Breast epithelium (tissue), 4 donors: Measurements from ENCODE around the gene IL1RL1. TPM values are rescaled to one million over a fixed set of nuclear protein-coding genes. Genes with fewer than 3 reads are reported as not detected.
"Not testable (repeated sequence)": the region's sequence is repeated elsewhere in the genome, so short reads cannot be mapped to it uniquely, and the experiment has no call there.

ENCODE experiments used
- DNase-seq, 2 donors: peaks; one replicate each; pipeline ENCODE4 v3.0.0-alpha.2; 2019; ENCODE audit warnings: low spot score in 2 of 2
- H3K27ac ChIP-seq, 2 donors: fragments of 200-600 bp; sonication (generic) in 1 of 2; one replicate each; pipeline ENCODE4 v1.5.1; 2016 to 2019; ENCODE audit warnings: mild to moderate bottlenecking in 1 of 2
- H3K27me3 ChIP-seq, 2 donors: fragments of 200-600 bp; sonication (generic) in 1 of 2; one replicate each; pipeline versions ENCODE4 v1.5.1 to v1.6.0; 2017 to 2019; ENCODE audit warnings: control low read depth in 1 of 2, mild to moderate bottlenecking in 1 of 2
- H3K36me3 ChIP-seq: fragments of 200-600 bp; one replicate; pipeline ENCODE4 v1.5.1; 2019
- H3K4me1 ChIP-seq, 2 donors: fragments of 200-600 bp; sonication (generic); one replicate each; pipeline ENCODE4 v1.5.1; 2016 to 2019; ENCODE audit warnings: control low read depth in 1 of 2
- H3K4me3 ChIP-seq, 3 donors: fragments of 200-600 bp; sonication (generic); 1 replicate in 2 of 3; 2 replicates in 1 of 3; pipeline ENCODE4 v1.5.1; 2016 to 2019; ENCODE audit warnings: mild to moderate bottlenecking in 3 of 3, moderate library complexity in 2 of 3
- H3K9me3 ChIP-seq, 2 donors: fragments of 200-600 bp; sonication (generic) in 1 of 2; one replicate each; pipeline ENCODE4 v1.5.1; 2016 to 2019; ENCODE audit warnings: control low read depth in 1 of 2
- CTCF ChIP-seq, 3 donors: fragments of 450-650 bp; IDR thresholded peaks; one replicate each; pipeline ENCODE4 v1.5.1; 2016 to 2017; ENCODE audit warnings: antibody characterized with exemption in 3 of 3, mild to moderate bottlenecking in 3 of 3, moderate library complexity in 3 of 3
- POLR2A ChIP-seq: fragments of 450-650 bp; IDR thresholded peaks from one replicate; pipeline ENCODE4 v1.6.1; 2016; ENCODE audit warnings: antibody characterized with exemption, mild to moderate bottlenecking, moderate library complexity
- POLR2AphosphoS5 ChIP-seq, 3 donors: sonication (generic); formaldehyde crosslinking; IDR thresholded peaks; one replicate each; pipeline ENCODE4 v1.6.1; 2017; ENCODE audit warnings: antibody characterized with exemption in 3 of 3
- intact Hi-C: fragments of 100-400 bp; cut with DNase I; formaldehyde crosslinking; loops from one replicate; pipeline ENCODE4 v1.15.1; 2023; ENCODE audit warnings: low total_unique reads
- total RNA-seq, 3 donors: library from RNA; depleted of rRNA; stranded (reverse); fragments of >200 nt; gene quantifications; one replicate each; pipeline ENCODE4 v1.1.0, GENCODE V29; 2016

Gene IL1RL1
- total RNA-seq, 3 donors from 2014 or later = 6.3 to 27.8 (median 12.1) TPM

GRCh38 chr2:102317715-102318114, 6.4 kb downstream of the IL1RL1 start:
- H3K27ac ChIP-seq = no peak overlapping the region
- no peak for DNase-seq
- H3K4me3 ChIP-seq = no peak overlapping the region
- H3K4me1 ChIP-seq = no peaks in the 10 kb centered on the region
- intact Hi-C loops = no loop called here
- no peak for TF ChIP-seq CTCF (IDR thresholded peaks at IDR 0.05)
- TF ChIP-seq POLR2A = no peak
- no peak for TF ChIP-seq POLR2AphosphoS5 (IDR thresholded peaks at IDR 0.05)
- H3K36me3 ChIP-seq = no peaks in the 10 kb centered on the region
- no peaks in the 10 kb centered on the region for H3K27me3 ChIP-seq
- H3K9me3 ChIP-seq = no peaks in the 10 kb centered on the region

GRCh38 chr2:102318437-102318836, 7.1 kb downstream of the IL1RL1 start:
- no peak overlapping the region for H3K27ac ChIP-seq
- DNase-seq = no peak
- H3K36me3 ChIP-seq = no peaks in the 10 kb centered on the region
- TF ChIP-seq POLR2AphosphoS5 (IDR thresholded peaks at IDR 0.05) (no peak), POLR2A (no peak), CTCF (IDR thresholded peaks at IDR 0.05) (no peak)
- intact Hi-C loops = no loop called here
- H3K9me3 ChIP-seq = no peaks in the 10 kb centered on the region
- no peak overlapping the region for H3K4me3 ChIP-seq
- H3K27me3 ChIP-seq = no peaks in the 10 kb centered on the region
- H3K4me1 ChIP-seq = no peaks in the 10 kb centered on the region

GRCh38 chr2:102321941-102322719, 10.8 kb downstream of the IL1RL1 start:
- TF ChIP-seq CTCF (IDR thresholded peaks at IDR 0.05) (no peak), POLR2AphosphoS5 (IDR thresholded peaks at IDR 0.05) (no peak), POLR2A (no peak)
- intact Hi-C loops = no loop called here

GRCh38 chr2:102324914-102325313, 13.6 kb downstream of the IL1RL1 start:
- DNase-seq, H3K4me1 ChIP-seq, H3K27ac ChIP-seq, H3K27me3 ChIP-seq, intact Hi-C loops, H3K36me3 ChIP-seq, H3K4me3 ChIP-seq, H3K9me3 ChIP-seq: not testable (repeated sequence)

More at GRCh38 chr2:102321941-102322719, 10.8 kb downstream of the IL1RL1 start:
- H3K9me3 ChIP-seq = no peaks in the 10 kb centered on the region
- no peaks in the 10 kb centered on the region for H3K4me1 ChIP-seq
- DNase-seq = no peak
- no peaks in the 10 kb centered on the region for H3K36me3 ChIP-seq
- H3K27ac ChIP-seq = no peak overlapping the region
- H3K27me3 ChIP-seq = no peaks in the 10 kb centered on the region
- H3K4me3 ChIP-seq = no peak overlapping the region

- Histone ChIP-seq H3K4me1 (no peaks in the 10 kb centered on the region), H3K36me3 (no peaks in the 10 kb centered on the region), H3K4me3 (no peak overlapping the region), H3K9me3 (no peaks in the 10 kb centered on the region), H3K27ac (no peak overlapping the region), H3K27me3 (no peaks in the 10 kb centered on the region)
- no peak for DNase-seq
- TF ChIP-seq CTCF (IDR thresholded peaks at IDR 0.05) (no peak), POLR2A (no peak), POLR2AphosphoS5 (IDR thresholded peaks at IDR 0.05) (no peak)
- intact Hi-C loops = no loop called here
These were observed 20.1 kb downstream of the IL1RL1 start for GRCh38 chr2:102331311-102331980.
